Activated CD4-positive, alpha-beta T cell treated with anti-CD3 and anti-CD28 coated beads, Interleukin-2, amount 10 ng/mL, durations not matched to agents 24 days and 14 days (primary cell): ENCODE data around the gene ESR2. TPM values are rescaled to one million over a fixed set of nuclear protein-coding genes. Genes with fewer than 3 reads are reported as not detected.

Experiments
- DNase-seq: peaks from one replicate; pipeline ENCODE4 v3.0.0; 2022
- H3K27ac Mint-ChIP-seq: one replicate; pipeline ENCODE4 v1.8.0; 2022; ENCODE audit warnings: mild to moderate bottlenecking, mixed read lengths
- H3K27me3 Mint-ChIP-seq: one replicate; pipeline ENCODE4 v1.8.0; 2022; ENCODE audit warnings: mixed read lengths
- H3K36me3 Mint-ChIP-seq: one replicate; pipeline ENCODE4 v1.8.0; 2022; ENCODE audit warnings: low read depth, mild to moderate bottlenecking, mixed read lengths
- H3K4me1 Mint-ChIP-seq: one replicate; pipeline ENCODE4 v1.8.0; 2021; ENCODE audit warnings: mixed read lengths
- H3K4me3 Mint-ChIP-seq: one replicate; pipeline ENCODE4 v1.8.0; 2022; ENCODE audit warnings: mild to moderate bottlenecking, moderate library complexity, mixed read lengths
- H3K9me3 Mint-ChIP-seq: one replicate; pipeline ENCODE4 v1.8.0; 2021; ENCODE audit warnings: mixed read lengths
- intact Hi-C: fragments of 100-400 bp; cut with micrococcal nuclease; formaldehyde crosslinking; loops from one replicate; pipeline ENCODE4 v1.15.1; 2023
- total RNA-seq: library from RNA; stranded (reverse); gene quantifications from 2 replicates; pipeline ENCODE4 v1.2.3, GENCODE V29; 2022

The ESR2 gene
- total RNA-seq, 1 donor from 2014 or later = not detected

DNA sequence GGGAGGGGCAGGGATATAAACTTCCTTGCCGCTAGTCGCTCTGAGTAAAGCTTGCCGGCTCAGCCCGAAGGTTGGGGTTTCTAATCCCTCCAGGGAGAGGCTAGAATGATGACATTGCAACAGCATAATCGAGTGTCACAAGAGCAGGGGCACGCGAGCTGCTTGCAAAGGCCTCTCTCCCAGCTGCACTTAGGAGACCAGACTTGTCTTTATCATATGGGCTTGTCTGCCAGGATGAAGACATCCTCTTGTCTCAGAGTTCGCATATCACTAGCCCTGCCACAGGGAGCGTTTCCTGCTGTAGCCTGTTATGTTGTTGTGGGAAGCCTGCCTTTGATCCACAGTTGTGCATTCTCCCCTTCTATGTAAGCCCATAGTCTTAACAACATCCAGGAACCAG, 180.0 kb downstream of the ESR2 start:
- H3K27ac Mint-ChIP-seq = no peak overlapping the region
- intact Hi-C loops = no loop called here

GRCh38 chr14:64112867-64113678, 181.1 kb downstream of the ESR2 start:
- Mint-ChIP-seq H3K4me1 (peaks cover 2% of the 10 kb centered on the region), H3K36me3 (peaks cover 33% of the 10 kb centered on the region), H3K27me3 (no peaks in the 10 kb centered on the region), H3K9me3 (no peaks in the 10 kb centered on the region), H3K4me3 (no peak overlapping the region), H3K27ac (no peak overlapping the region)
- DNase-seq = no peak
- intact Hi-C loops = no loop called here

More for the DNA sequence above, 180.0 kb downstream of the ESR2 start:
- Mint-ChIP-seq H3K27me3 (no peaks in the 10 kb centered on the region), H3K9me3 (no peaks in the 10 kb centered on the region), H3K4me1 (peaks cover 2% of the 10 kb centered on the region), H3K4me3 (no peak overlapping the region), H3K36me3 (peaks cover 36% of the 10 kb centered on the region)
- DNase-seq = no peak

DNA sequence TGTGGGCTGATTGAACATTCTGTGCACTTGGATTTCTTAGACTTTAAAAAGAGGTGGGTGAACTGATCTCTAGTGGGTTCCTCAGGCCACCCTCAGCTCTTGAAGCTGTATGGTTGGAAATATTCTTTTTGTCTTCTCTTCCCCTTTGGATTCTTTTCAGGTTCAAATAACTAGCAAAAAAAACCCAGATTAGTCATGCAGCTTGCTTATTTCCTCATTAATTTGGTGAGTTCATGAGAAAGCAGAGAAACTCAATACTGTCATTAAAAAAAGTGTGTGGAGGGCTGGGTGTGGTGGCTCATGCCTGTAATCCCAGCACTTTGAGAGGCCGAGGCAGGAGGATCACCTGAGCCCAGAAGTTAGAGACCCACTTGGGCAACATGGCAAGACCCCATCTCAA, 183.4 kb downstream of the ESR2 start:
- no peaks in the 10 kb centered on the region for H3K27me3 Mint-ChIP-seq
- intact Hi-C loops = no loop called here
- H3K27ac Mint-ChIP-seq = no peak overlapping the region
- peaks cover 33% of the 10 kb centered on the region for H3K36me3 Mint-ChIP-seq
- peaks cover 2% of the 10 kb centered on the region for H3K4me1 Mint-ChIP-seq
- H3K9me3 Mint-ChIP-seq = no peaks in the 10 kb centered on the region
- H3K4me3 Mint-ChIP-seq = no peak overlapping the region
- DNase-seq = no peak

GRCh38 chr14:64109819-64110554, 184.2 kb downstream of the ESR2 start:
- intact Hi-C loops = no loop called here
- H3K27ac Mint-ChIP-seq = no peak overlapping the region
- H3K4me1 Mint-ChIP-seq = peaks cover 2% of the 10 kb centered on the region
- no peaks in the 10 kb centered on the region for H3K27me3 Mint-ChIP-seq
- no peaks in the 10 kb centered on the region for H3K9me3 Mint-ChIP-seq
- H3K4me3 Mint-ChIP-seq = no peak overlapping the region
- H3K36me3 Mint-ChIP-seq = peaks cover 29% of the 10 kb centered on the region
- DNase-seq = no peak

GRCh38 chr14:64107438-64107837, 186.7 kb downstream of the ESR2 start:
- intact Hi-C loops = no loop called here
- H3K36me3 Mint-ChIP-seq = peaks cover 36% of the 10 kb centered on the region
- no peaks in the 10 kb centered on the region for H3K9me3 Mint-ChIP-seq
- no peak overlapping the region for H3K4me3 Mint-ChIP-seq
- DNase-seq = no peak
- no peaks in the 10 kb centered on the region for H3K27me3 Mint-ChIP-seq
- H3K4me1 Mint-ChIP-seq = no peaks in the 10 kb centered on the region
- H3K27ac Mint-ChIP-seq = no peak overlapping the region

DNA sequence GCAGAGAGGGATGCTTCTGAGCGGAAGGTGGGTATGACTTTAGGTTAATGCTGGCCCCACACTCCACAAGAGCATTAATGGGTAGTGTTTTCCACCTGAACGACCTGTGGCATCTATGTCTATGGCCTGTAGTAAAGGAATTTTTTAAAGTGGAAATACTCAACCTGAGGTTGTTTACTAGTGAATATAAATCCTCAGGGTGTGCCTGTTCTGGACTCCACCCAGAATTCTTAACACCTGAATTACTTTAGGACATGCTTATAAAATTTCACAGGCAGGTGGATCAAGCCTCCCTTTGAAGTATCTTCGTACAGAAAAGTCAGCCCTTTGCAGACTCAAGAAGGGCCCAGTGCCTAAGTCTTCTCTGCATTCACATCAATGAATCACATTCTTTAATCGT, 196.1 kb downstream of the ESR2 start:
- no peak overlapping the region for H3K4me3 Mint-ChIP-seq
- no peaks in the 10 kb centered on the region for H3K9me3 Mint-ChIP-seq
- H3K27me3 Mint-ChIP-seq = no peaks in the 10 kb centered on the region
- H3K27ac Mint-ChIP-seq = no peak overlapping the region
- intact Hi-C loops = no loop called here
- no peak for DNase-seq
- peaks cover 38% of the 10 kb centered on the region for H3K36me3 Mint-ChIP-seq
- H3K4me1 Mint-ChIP-seq = no peaks in the 10 kb centered on the region

GRCh38 chr14:64095620-64096019, 198.6 kb downstream of the ESR2 start:
- peaks cover 28% of the 10 kb centered on the region for H3K36me3 Mint-ChIP-seq
- no peaks in the 10 kb centered on the region for H3K27me3 Mint-ChIP-seq
- no peak for DNase-seq
- H3K9me3 Mint-ChIP-seq = no peaks in the 10 kb centered on the region
- H3K4me1 Mint-ChIP-seq = no peaks in the 10 kb centered on the region
- intact Hi-C loops = no loop called here
- no peak overlapping the region for H3K27ac Mint-ChIP-seq
- no peak overlapping the region for H3K4me3 Mint-ChIP-seq

GRCh38 chr14:64092940-64093339, 201.2 kb downstream of the ESR2 start:
- H3K4me3 Mint-ChIP-seq = no peak overlapping the region
- no peaks in the 10 kb centered on the region for H3K9me3 Mint-ChIP-seq
- H3K27me3 Mint-ChIP-seq = no peaks in the 10 kb centered on the region
- no peaks in the 10 kb centered on the region for H3K4me1 Mint-ChIP-seq
- DNase-seq = no peak
- intact Hi-C loops = no loop called here
- peaks cover 22% of the 10 kb centered on the region for H3K36me3 Mint-ChIP-seq
- no peak overlapping the region for H3K27ac Mint-ChIP-seq

DNA sequence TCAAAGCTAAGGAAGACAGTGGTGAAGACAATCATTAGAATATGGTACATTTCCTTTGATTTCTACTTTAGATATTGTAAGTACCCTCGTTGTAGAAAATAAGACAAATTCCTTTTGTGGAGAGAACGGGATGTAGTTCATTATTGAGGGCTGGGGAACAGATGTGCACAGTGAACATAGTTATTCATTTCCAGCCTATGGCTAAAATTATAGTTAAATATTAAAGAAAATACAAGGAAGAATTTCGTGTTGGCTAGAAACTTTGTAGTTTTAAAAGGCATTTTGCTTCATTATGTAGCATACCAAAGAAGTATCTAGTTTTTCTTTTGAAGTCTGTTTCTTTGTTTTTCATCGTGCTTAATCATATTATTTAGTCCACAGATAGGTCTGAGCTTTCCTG, 201.8 kb downstream of the ESR2 start:
- Mint-ChIP-seq H3K9me3 (no peaks in the 10 kb centered on the region), H3K27me3 (no peaks in the 10 kb centered on the region), H3K36me3 (peaks cover 20% of the 10 kb centered on the region), H3K27ac (no peak overlapping the region), H3K4me3 (no peak overlapping the region), H3K4me1 (no peaks in the 10 kb centered on the region)
- DNase-seq = no peak
- intact Hi-C loops = no loop called here

- no peak overlapping the region for H3K27ac Mint-ChIP-seq
- H3K36me3 Mint-ChIP-seq = peaks cover 19% of the 10 kb centered on the region
- no peak for DNase-seq
- H3K9me3 Mint-ChIP-seq = no peaks in the 10 kb centered on the region
- intact Hi-C loops = no loop called here
- H3K4me3 Mint-ChIP-seq = no peak overlapping the region
- H3K4me1 Mint-ChIP-seq = no peaks in the 10 kb centered on the region
- no peaks in the 10 kb centered on the region for H3K27me3 Mint-ChIP-seq
Observed at GRCh38 chr14:64091217-64091616, 203.0 kb downstream of the ESR2 start.

GRCh38 chr14:64089920-64090319, 204.3 kb downstream of the ESR2 start:
- Mint-ChIP-seq H3K4me1 (no peaks in the 10 kb centered on the region), H3K36me3 (peaks cover 23% of the 10 kb centered on the region), H3K9me3 (no peaks in the 10 kb centered on the region), H3K27me3 (no peaks in the 10 kb centered on the region), H3K27ac (no peak overlapping the region), H3K4me3 (no peak overlapping the region)
- DNase-seq = no peak
- intact Hi-C loops = no loop called here

GRCh38 chr14:64088647-64088964, 205.6 kb downstream of the ESR2 start:
- DNase-seq = no peak
- Mint-ChIP-seq H3K9me3 (no peaks in the 10 kb centered on the region), H3K36me3 (peaks cover 24% of the 10 kb centered on the region), H3K27ac (no peak overlapping the region), H3K4me1 (no peaks in the 10 kb centered on the region), H3K27me3 (no peaks in the 10 kb centered on the region), H3K4me3 (no peak overlapping the region)
- intact Hi-C loops = no loop called here

GRCh38 chr14:64082837-64083236, 211.3 kb downstream of the ESR2 start:
- H3K4me1 Mint-ChIP-seq = no peaks in the 10 kb centered on the region
- no peak for DNase-seq
- no peak overlapping the region for H3K4me3 Mint-ChIP-seq
- no peak overlapping the region for H3K27ac Mint-ChIP-seq
- no peaks in the 10 kb centered on the region for H3K27me3 Mint-ChIP-seq
- H3K36me3 Mint-ChIP-seq = peaks cover 42% of the 10 kb centered on the region
- intact Hi-C loops = no loop called here
- H3K9me3 Mint-ChIP-seq = no peaks in the 10 kb centered on the region

DNA sequence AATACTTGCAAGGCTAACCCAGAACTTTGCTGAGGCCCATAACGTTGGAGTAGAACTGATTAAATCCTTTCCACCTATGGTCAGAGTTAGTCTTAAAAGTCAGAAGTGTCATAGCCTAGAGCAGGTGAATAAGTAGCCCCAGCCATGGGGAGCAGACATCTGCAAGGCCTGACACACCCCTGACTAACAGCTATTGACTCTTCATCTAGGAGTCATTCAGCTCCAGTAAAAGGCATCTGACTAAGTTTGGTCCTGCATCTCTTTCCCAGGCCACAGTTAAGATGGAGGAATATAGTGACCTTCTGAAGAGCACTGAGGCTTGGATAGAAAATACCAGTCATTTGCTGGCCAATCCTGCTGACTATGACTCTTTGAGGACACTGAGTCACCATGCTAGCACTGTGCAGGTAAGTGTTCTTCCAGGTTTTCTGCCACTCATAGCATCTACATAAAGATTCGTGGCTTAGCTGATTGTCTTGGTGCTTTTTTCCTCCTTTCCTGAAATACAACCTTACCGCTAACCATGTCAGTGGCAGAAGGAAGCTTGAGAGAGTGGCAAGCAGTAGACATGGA, 212.9 kb downstream of the ESR2 start:
- Mint-ChIP-seq H3K27ac (no peak overlapping the region), H3K9me3 (no peaks in the 10 kb centered on the region), H3K27me3 (no peaks in the 10 kb centered on the region), H3K36me3 (peaks cover 43% of the 10 kb centered on the region), H3K4me3 (no peak overlapping the region), H3K4me1 (no peaks in the 10 kb centered on the region)
- DNase-seq = no peak
- intact Hi-C loops = no loop called here
